OCI-LY7 (cell line): ENCODE data around the gene TAS2R20.

Experiments used
- EZH2phosphoT487 ChIP-seq: fragments of 200-600 bp; sonication (generic); IDR thresholded peaks from 2 replicates; pipeline ENCODE4 v1.6.1; 2018; ENCODE audit warnings: low read depth, borderline replicate concordance, mild to moderate bottlenecking, mixed run types, antibody characterized with exemption, low read length, moderate library complexity, mixed read lengths
- TF ChIP-seq, protein P1 (sequence below): fragments of 200-600 bp; sonication (generic); conservative IDR thresholded peaks from 2 replicates; pipeline ENCODE4 v1.5.1; 2014; ENCODE audit warnings: mild to moderate bottlenecking, antibody characterized with exemption, low read length, moderate library complexity, mixed read lengths

DNA sequence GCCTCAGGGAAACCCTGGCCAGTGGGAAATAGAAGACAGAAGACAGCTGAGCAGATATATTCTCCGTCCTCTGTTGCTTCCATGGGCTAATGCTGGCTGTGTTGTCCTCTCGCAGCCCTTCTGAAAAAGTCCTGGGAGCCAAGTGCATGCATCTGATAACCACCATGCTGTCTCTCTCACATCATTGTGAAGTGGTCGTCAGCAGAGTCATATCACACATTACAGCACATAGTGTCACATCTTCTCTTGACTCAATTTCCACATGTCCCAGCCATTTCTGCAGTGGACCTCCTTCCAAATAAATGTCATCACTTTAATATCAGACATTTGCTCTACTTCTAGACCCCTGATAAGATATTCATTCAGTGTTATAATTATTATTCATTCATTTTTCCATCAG is 3.8 kb downstream of the TAS2R20 start:
- TF ChIP-seq, protein P1, sequence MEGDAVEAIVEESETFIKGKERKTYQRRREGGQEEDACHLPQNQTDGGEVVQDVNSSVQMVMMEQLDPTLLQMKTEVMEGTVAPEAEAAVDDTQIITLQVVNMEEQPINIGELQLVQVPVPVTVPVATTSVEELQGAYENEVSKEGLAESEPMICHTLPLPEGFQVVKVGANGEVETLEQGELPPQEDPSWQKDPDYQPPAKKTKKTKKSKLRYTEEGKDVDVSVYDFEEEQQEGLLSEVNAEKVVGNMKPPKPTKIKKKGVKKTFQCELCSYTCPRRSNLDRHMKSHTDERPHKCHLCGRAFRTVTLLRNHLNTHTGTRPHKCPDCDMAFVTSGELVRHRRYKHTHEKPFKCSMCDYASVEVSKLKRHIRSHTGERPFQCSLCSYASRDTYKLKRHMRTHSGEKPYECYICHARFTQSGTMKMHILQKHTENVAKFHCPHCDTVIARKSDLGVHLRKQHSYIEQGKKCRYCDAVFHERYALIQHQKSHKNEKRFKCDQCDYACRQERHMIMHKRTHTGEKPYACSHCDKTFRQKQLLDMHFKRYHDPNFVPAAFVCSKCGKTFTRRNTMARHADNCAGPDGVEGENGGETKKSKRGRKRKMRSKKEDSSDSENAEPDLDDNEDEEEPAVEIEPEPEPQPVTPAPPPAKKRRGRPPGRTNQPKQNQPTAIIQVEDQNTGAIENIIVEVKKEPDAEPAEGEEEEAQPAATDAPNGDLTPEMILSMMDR = no peak
- no peak for TF ChIP-seq EZH2phosphoT487
